ENCODE measurements around the gene HSD17B8. TPM values are rescaled to one million over a fixed set of nuclear protein-coding genes. Genes with fewer than 3 reads are reported as not detected.

Gene HSD17B8
- 10 to 100 TPM; 28.8 to 47.6 (median 34.3) TPM for polyA plus RNA-seq

DNA sequence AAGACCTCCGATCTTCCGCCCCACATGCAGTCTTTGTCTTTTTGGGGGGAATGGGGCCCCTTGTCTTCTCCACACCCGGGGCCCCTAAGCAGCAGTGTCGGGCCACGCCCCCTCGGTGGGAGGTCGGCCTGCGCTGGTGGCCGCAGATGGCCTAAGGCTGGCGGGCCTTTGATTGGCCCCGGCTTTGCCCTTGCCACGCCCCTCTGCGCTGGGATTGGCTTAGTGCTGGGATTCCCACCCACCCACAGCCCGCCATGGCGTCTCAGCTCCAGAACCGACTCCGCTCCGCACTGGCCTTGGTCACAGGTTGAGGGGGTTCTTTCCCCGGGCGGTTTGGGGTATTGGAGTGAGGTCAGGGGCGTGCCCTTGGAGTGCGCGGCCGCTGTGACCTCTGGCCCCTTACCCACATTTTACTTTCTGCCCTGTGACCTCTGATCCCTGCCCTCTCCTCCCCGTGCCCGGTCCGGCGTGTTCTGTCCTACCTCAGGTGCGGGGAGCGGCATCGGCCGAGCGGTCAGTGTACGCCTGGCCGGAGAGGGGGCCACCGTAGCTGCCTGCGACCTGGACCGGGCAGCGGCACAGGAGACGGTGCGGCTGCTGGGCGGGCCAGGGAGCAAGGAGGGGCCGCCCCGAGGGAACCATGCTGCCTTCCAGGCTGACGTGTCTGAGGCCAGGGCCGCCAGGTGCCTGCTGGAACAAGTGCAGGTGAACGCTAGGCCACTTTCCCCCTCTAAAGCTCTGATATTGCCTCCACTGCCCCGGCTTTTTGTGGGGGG is at the start of gene HSD17B8:
Gene HSD17B8 (plus strand): TSS at position 241 of the 776 bp plus-strand sequence. CDS start 14 bp downstream, at position 255.
- peak within 1 kb of the TSS; percentile 86 to 100 (median 93) for H3K4me3 Mint-ChIP-seq
- peaks cover 58 to 61% of the 10 kb centered on the region in 2 donors for H3K4me1 Mint-ChIP-seq
- H3K36me3 Mint-ChIP-seq: peaks cover 7 to 23% (median 8%) of the 10 kb centered on the region in 3 donors
- peak within 1 kb of the TSS; percentile 71 to 94 (median 82) for H3K27ac Mint-ChIP-seq
- H3K27me3 Mint-ChIP-seq (ENCODE audit: low read depth in 3 of 3): peaks cover 18 to 26% (median 20%) of the 10 kb centered on the region in 3 donors
- peak; percentile 88 to 89 (median 88) for DNase-seq
- no peaks in the 10 kb centered on the region for H3K9me3 Mint-ChIP-seq

DNA sequence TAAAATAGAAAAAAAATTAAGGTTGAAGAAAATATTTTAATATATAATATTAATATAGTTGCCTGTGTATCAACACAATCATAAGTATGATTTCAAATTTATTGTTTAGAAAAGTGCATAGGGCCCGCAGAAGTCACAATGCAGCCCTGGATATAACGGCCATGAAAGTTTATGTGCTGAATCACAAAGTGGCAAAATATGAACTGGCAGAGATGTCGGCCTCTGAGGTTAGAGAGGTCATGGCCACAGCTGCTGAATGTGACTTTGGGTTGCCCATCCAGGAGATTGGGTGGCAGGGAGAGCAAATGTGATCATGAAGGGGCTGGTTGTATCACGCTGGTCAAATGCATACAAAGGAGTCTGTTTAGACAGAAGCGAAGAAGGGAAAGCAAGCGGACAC is 47.9 kb upstream of the HSD17B8 start:
- H3K9me3 Mint-ChIP-seq: peaks cover 4 to 13% (median 10%) of the 10 kb centered on the region in 6 donors
- H3K27ac Mint-ChIP-seq: no peak overlapping the region
- peaks cover 0 to 13% (median 4%) of the 10 kb centered on the region in 3 donors for H3K27me3 Mint-ChIP-seq (ENCODE audit: low read depth in 3 of 3)
- no peak for DNase-seq
- H3K4me1 Mint-ChIP-seq: peaks cover 4 to 8% of the 10 kb centered on the region in 2 donors
- peaks cover 0 to 5% (median 0%) of the 10 kb centered on the region in 3 donors for H3K36me3 Mint-ChIP-seq
- no peak overlapping the region for H3K4me3 Mint-ChIP-seq

DNA sequence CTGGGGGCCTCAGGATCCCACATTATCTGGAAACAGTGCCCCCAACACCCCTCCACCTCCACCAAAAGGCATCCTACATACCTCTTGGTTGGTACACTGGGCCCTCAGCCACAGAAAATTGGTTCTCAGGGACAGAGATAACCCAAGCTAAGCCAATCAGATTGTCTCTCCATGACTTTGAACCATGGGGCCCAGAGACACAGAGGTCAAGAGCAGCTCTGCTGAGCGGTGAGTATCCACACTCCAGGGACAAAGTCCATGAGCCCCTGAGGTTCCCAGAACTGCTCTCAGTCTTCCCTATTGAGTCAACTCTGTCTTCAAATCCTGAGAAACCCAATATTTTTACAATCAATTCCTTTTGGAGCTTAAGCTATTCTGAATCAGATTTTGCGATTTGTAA is 47.5 kb upstream of the HSD17B8 start:
- no peak overlapping the region for H3K27ac Mint-ChIP-seq
- H3K9me3 Mint-ChIP-seq: peaks cover under 1 to 9% (median 6%) of the 10 kb centered on the region in 6 donors
- H3K4me1 Mint-ChIP-seq: peaks cover 7 to 12% of the 10 kb centered on the region in 2 donors
- DNase-seq: no peak
- H3K4me3 Mint-ChIP-seq: no peak overlapping the region
- peaks cover 0 to 1% (median 0%) of the 10 kb centered on the region in 3 donors for H3K36me3 Mint-ChIP-seq
- peaks cover 0 to 11% (median 4%) of the 10 kb centered on the region in 3 donors for H3K27me3 Mint-ChIP-seq (ENCODE audit: low read depth in 3 of 3)

DNA sequence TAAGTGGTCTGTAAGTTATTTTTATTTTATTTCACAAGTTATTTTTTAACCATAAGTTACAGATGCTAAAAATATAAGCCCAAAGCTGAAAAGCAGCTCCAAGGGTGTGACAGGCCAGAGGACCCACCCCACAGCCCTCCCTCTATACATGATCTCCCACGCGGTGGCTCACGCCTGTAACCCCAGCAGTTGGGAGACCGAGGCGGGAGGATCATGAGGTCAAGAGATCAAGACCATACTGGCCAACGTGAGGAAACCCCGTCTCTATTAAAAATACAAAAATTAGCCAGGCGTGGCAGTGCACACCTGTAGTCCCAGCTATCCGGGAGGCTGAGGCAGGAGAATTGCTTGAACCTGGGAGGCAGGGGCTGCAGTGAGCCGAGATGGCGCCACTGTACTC is 44.4 kb upstream of the HSD17B8 start:
- no peaks in the 10 kb centered on the region for H3K9me3 Mint-ChIP-seq
- H3K4me3 Mint-ChIP-seq: no peak overlapping the region
- no peak for DNase-seq
- H3K4me1 Mint-ChIP-seq: peaks cover 7 to 12% of the 10 kb centered on the region in 2 donors
- H3K27me3 Mint-ChIP-seq (ENCODE audit: low read depth in 3 of 3): peaks cover 0 to 4% (median 2%) of the 10 kb centered on the region in 3 donors
- H3K27ac Mint-ChIP-seq: no peak overlapping the region
- no peaks in the 10 kb centered on the region for H3K36me3 Mint-ChIP-seq

DNA sequence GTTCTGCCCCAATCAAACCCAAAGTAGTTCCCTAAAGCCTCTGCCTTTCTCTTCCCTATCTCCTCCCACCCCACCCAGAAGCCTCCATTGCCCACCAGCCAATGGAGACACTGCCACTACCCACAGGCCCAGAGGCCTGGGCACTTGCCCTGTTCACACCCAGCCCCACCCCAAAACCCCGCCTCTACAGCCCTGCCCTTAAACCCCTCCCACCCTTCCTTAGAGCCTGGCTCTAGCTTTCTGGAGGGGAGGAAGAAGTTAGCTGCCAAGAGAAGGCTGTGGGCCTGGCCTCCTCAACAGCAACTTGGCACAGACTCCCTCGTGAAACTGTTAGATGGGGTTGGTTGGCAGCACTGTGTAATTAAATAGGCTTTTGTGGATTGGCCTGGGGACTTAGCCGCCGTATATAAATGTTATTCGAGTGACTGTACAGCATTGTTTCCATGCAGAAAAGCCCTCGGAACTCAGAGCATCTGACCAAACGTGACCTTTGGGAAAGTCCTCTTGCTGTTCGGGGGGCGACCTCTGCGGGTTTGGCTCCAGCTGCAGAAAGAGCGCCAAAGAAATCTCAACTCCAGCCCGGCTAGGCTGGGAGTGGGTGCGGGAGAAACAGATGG is 43.6 kb upstream of the HSD17B8 start:
- H3K4me3 Mint-ChIP-seq: peak overlapping the region in 3 of 5 donors; percentile 78 to 88 (median 82)
- peaks cover 7 to 12% of the 10 kb centered on the region in 2 donors for H3K4me1 Mint-ChIP-seq
- peak overlapping the region in 1 of 6 donors; percentile 50 for H3K27ac Mint-ChIP-seq
- H3K9me3 Mint-ChIP-seq: no peaks in the 10 kb centered on the region
- no peaks in the 10 kb centered on the region for H3K36me3 Mint-ChIP-seq
- DNase-seq: no peak
- peaks cover 0 to 4% (median 2%) of the 10 kb centered on the region in 3 donors for H3K27me3 Mint-ChIP-seq (ENCODE audit: low read depth in 3 of 3)

DNA sequence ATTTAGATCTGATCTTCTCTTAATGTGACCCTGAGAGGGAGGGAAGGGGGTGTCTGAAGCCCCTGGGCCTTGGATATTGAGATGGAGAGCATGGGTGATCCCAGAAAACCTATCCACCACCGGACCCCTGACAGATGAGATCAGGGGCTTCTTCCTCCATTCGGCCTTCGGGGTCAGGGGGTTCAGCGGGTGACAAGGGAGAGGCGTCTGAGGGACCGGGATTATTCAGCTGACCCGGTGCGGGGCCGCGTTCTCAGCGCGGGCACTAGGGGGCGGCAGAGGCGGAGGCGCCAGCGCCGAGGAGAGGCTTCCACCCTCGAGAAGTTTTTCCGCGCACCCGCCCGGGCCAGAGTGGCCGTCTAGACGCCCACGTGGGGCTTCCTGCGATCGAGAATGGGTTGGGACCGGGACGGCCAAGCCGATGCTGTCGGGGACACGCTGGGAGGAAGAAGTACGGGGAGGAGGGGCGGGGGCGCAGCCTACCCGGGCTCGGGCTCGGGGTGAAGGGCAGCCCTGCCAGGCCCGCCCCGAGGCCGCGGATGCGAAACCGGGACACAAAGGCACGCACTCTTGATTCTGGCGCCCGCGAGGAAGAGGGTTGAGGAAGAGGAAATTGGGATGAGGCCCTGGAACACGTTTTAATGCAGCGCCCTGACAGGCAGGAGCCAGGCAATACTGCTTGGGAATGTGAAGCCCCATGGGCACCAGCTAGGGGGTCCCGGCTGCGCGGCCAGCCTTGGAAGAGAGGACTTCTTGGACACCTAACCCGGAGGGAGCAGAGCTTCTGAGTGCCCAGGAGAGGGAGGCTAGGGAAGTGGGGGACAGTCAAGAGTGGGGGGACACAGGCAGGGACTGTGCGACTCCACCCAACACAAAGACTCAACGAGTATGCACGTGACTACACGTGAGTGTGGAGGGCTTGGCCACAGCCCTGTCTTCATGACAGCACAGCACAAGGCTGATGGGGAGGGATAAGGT is 42.8 kb upstream of the HSD17B8 start:
- H3K4me1 Mint-ChIP-seq: peaks cover 7 to 12% of the 10 kb centered on the region in 2 donors
- peak; percentile 79 to 82 (median 80) for DNase-seq
- peak overlapping the region; percentile 78 to 89 (median 88) for H3K4me3 Mint-ChIP-seq
- H3K36me3 Mint-ChIP-seq: no peaks in the 10 kb centered on the region
- H3K27me3 Mint-ChIP-seq (ENCODE audit: low read depth in 3 of 3): peaks cover 0 to 4% (median 4%) of the 10 kb centered on the region in 3 donors
- H3K27ac Mint-ChIP-seq: peak overlapping the region in 5 of 6 donors; percentile 54 to 88 (median 70)
- H3K9me3 Mint-ChIP-seq: no peaks in the 10 kb centered on the region

DNA sequence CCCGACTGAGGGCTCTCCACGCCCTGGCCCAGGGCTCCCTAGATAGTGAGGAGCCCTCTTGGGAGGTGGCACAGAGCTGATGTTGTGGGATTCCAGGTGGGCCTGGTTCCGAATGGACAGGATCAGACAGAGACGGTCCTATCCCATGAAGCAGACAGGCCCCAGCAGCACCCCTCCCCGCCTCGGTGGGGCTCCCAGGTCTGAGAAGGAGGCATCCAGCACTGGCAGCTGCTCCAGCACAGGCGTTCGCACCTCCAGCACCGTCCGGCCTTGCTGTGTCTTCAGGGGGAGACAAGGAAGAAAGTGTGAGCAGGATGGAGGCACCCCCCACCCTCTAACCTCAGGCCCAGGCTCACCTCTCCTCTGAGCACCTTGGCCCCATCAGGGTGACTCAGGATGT is 40.9 kb upstream of the HSD17B8 start:
- no peak for DNase-seq
- no peak overlapping the region for H3K4me3 Mint-ChIP-seq
- H3K27ac Mint-ChIP-seq: no peak overlapping the region
- peaks cover 0 to 4% (median 4%) of the 10 kb centered on the region in 3 donors for H3K27me3 Mint-ChIP-seq (ENCODE audit: low read depth in 3 of 3)
- no peaks in the 10 kb centered on the region for H3K36me3 Mint-ChIP-seq
- peaks cover 7 to 12% of the 10 kb centered on the region in 2 donors for H3K4me1 Mint-ChIP-seq
- H3K9me3 Mint-ChIP-seq: no peaks in the 10 kb centered on the region

DNA sequence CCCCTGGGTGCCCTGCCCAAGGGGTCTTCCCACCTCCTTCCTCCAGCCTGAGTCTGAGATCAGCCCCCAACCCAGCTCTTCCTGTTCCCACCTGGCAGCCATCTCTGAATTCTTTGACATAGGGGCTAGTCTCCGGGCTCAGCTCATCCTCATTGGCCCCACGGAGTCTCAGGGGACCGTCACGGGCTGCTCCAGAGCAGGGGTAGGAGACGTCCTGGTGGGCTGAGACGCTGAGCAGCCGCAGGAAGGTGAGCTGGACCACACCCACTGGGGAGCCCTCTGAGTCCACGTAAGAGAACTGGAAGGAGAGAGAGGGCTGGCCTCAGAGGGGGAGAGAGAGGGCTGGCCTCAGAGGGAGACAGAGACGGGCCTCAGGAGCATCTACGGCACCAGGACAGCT is 40.3 kb upstream of the HSD17B8 start:
- Mint-ChIP-seq H3K4me3 (peak overlapping the region in 1 of 5 donors; percentile 27), H3K9me3 (no peaks in the 10 kb centered on the region), H3K36me3 (no peaks in the 10 kb centered on the region), H3K27me3 (ENCODE audit: low read depth in 3 of 3) (peaks cover 0 to 4% (median 4%) of the 10 kb centered on the region in 3 donors), H3K4me1 (peaks cover 7 to 12% of the 10 kb centered on the region in 2 donors), H3K27ac (no peak overlapping the region)
- no peak for DNase-seq

- Mint-ChIP-seq H3K27me3 (ENCODE audit: low read depth in 3 of 3) (peaks cover 0 to 4% (median 4%) of the 10 kb centered on the region in 3 donors), H3K27ac (no peak overlapping the region), H3K9me3 (no peaks in the 10 kb centered on the region), H3K4me3 (no peak overlapping the region), H3K4me1 (peaks cover 7 to 12% of the 10 kb centered on the region in 2 donors), H3K36me3 (no peaks in the 10 kb centered on the region)
- no peak for DNase-seq
Observed at GRCh38 chr6:33164665-33165373, 39.6 kb upstream of the HSD17B8 start.

DNA sequence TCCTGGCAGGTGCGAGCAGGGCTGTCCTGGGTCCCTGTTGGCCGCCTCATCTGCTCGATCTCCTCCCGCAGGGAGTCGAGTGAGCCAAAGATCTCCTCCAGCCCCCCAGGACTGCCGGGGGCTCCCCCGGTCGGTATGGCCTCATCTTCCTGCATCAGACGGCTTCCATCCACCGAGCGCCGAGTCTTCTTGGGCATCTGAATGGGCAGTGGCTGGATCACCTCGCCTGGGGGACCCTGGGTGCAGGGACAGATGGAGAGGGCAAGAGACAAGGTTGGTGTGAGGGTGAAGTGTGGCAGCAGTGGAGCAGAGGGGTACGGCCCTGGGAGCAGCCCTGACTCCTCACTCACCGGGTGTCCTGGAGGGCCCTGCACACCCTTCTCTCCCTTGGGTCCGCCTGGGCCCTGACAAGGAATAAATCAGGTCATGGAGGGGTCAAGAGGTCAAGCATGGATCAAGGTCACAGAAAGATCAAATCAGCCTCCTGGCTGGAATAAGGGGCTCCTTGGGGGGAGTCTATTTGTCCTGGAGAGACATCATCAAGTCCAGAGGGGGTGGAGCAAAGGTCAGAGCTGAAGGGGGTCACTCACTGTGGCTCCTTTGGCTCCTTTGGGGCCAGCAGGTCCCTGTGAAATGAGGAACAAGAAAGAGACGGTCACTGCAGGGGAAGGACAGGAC is 38.7 kb upstream of the HSD17B8 start:
- Mint-ChIP-seq H3K9me3 (no peaks in the 10 kb centered on the region), H3K4me1 (peaks cover 7 to 12% of the 10 kb centered on the region in 2 donors), H3K4me3 (no peak overlapping the region), H3K27me3 (ENCODE audit: low read depth in 3 of 3) (peaks cover 0 to 4% (median 4%) of the 10 kb centered on the region in 3 donors), H3K27ac (no peak overlapping the region), H3K36me3 (no peaks in the 10 kb centered on the region)
- DNase-seq: no peak

- Mint-ChIP-seq H3K36me3 (no peaks in the 10 kb centered on the region), H3K4me1 (peaks cover 5 to 6% of the 10 kb centered on the region in 2 donors), H3K4me3 (no peak overlapping the region), H3K9me3 (no peaks in the 10 kb centered on the region), H3K27me3 (ENCODE audit: low read depth in 3 of 3) (peaks cover 0 to 4% (median 4%) of the 10 kb centered on the region in 3 donors), H3K27ac (no peak overlapping the region)
- no peak for DNase-seq
Observed at GRCh38 chr6:33166363-33166762, 38.1 kb upstream of the HSD17B8 start.

DNA sequence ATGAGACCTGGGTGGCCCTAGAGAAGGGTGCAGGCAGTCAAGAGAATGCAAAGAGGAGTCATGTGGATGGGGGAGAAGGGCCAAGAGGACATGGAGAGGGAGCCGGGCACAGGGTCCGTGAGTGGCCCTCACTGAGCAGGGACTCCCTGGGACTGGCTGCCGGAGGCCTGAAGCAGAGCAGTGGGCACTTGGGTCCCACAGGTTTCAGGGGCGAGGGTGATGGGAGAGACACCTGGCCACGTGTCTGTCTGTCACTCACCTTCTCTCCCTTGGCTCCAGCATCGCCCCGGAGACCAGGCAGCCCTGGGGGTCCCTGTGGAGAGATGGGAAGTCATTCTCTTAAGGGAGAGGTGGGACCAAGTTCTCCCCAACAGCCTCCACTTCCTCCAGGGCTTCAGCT is 37.6 kb upstream of the HSD17B8 start:
- Mint-ChIP-seq H3K4me1 (peaks cover 2% of the 10 kb centered on the region in 2 donors), H3K27ac (no peak overlapping the region), H3K9me3 (no peaks in the 10 kb centered on the region), H3K27me3 (ENCODE audit: low read depth in 3 of 3) (peaks cover 0 to 4% (median 4%) of the 10 kb centered on the region in 3 donors), H3K36me3 (no peaks in the 10 kb centered on the region), H3K4me3 (no peak overlapping the region)
- DNase-seq: no peak
